Measurements from ENCODE around the gene PSD2. TPM values are rescaled to one million over a fixed set of nuclear protein-coding genes. Genes with fewer than 3 reads are reported as not detected.

Gene PSD2
- total RNA-seq, 1 donor from 2014 or later: 0.05 TPM

- no peak for DNase-seq (ENCODE audit: low read depth)
These were observed 32.2 kb upstream of the PSD2 start for GRCh38 chr5:139763280-139763929.

GRCh38 chr5:139763930-139764791, 31.4 kb upstream of the PSD2 start:
- no peak for DNase-seq (ENCODE audit: low read depth)

DNA sequence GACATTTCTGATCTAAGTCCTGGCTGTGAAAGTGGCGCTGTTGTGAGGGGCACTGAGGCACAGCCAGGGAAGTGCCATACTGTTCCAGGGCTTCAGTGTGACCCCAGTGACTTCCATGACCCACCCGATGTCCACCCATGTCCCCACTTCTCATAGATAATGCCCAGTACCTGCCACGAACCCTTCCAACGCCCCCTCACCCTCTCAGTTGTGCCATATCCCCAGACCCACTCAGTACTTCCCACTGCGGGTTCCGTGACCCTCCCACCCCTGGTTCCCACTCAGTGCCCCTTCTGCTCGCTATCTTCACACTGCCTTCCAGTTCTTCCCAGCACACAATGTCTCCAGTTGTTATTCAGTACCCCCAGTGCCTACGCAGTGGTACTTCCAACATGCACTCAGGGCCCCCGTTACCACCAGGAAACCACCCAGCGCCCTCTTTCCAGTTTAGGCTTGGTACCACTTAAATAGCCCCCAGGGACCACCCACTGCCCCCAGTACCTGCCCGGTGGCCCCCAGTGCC, 30.7 kb upstream of the PSD2 start:
- DNase-seq (ENCODE audit: low read depth): no peak

DNA sequence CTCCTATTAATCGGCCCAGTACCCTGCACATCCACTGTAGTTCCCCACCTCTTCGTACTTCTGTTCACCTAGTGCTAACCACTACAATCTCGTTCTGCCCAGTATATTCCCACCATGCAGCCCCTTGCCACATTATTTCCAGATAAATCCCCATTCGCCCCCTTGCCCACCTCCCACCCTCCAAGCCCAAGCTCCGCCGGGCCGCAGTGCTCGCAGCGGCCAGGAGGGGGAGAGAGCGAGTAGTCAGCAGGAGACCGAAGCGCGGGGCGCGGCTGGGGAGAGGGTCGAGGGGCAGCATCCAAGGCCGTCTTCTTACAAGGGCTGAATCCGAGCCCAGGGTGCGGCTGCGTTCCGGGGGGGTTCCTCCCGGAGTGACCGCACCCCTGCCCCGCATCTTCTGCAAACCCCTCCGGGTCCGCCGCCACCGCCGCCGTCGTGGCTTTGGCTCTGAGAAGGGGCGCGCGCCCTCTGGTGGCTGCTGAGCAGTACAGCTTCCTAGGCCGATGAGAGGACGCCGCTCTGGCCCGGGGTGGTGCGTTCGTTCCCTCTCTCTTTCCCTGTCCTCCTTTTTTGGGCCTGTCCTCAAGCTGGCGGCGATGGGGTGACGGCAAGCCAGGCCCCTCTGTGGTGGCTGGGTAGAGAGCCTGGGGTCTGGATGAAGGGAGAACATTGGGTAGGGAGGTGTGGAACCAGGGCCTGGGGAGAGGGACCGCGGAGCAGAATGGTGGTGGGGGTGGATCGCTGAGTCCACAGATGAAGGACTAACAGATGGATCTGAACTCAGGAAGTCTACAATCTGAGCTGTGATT, 30.0 kb upstream of the PSD2 start:
- no peak for DNase-seq (ENCODE audit: low read depth)

DNA sequence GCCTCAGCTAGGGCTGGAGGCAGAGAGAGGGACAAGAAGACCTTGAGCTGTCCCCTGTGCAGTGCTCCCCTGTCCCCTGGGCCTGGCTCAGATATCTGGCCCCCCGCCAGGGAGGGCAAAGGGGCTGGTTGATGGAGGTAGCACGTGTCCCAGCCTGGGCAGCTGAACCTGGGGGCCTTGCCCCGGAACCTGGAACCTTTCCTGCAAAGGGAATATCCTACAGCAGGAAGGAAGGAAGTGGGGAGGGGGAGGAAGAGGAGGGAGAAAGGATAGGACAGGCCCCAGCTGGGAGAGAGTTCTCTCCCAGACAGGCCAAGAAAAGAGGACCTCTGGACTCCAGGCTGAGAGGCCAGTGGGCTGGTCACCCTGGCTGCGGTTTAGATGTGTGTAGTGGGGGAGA, 27.6 kb upstream of the PSD2 start:
- no peak for DNase-seq (ENCODE audit: low read depth)

DNA sequence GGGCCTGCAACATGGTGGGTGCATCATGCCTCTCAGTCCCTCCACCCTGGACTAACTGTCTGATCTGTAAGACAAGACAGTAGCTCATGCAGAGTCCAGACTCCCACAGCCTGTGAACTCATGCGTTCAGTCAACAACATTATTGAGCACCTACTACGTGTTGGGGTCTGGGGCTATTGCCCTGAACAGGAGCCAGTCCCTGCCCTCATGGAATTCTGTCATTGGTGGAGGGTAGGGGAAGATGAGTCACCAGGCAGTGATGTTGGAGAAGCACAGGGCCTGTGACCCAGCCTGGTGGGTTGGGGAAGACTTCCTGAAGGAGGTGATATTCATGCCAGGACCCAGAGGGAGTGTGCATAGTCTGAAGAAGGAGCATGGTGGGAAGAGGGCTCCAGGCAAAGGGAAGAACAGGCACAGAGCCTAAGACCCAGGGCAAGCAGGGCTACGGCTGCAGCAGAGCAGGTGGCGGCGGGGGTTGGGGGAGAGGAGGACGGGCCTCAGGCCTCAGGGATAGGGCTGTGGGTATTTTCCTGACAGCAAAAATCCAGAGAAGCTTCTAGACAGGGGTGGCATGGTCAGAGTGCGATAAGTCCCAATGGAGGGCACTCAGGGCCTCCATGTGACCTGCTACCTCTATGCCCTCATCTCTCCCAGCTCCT, 26.7 kb upstream of the PSD2 start:
- peak; percentile 37 for DNase-seq (ENCODE audit: low read depth)

DNA sequence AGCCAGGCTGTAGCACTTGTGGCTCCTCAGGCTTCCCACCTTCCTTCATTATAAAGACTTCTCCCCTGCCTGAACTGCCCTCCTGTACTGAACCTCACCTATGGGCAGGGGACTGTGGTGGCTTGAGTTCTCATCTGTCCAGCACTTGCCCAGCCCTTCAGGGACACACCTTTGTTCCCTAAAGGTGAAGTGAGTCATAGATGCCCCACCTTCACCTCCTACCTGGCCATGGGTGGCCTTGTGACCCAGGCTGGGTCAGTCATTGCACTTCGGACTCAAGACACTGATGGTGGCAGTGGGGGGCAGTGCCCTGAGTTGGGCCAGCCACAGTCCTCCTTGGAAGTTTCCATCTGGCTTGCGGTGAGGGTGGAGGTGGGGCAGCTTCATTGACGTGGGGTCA, 26.1 kb upstream of the PSD2 start:
- no peak for DNase-seq (ENCODE audit: low read depth)

- DNase-seq (ENCODE audit: low read depth): no peak
These were observed 24.9 kb upstream of the PSD2 start for GRCh38 chr5:139770722-139771121.

DNA sequence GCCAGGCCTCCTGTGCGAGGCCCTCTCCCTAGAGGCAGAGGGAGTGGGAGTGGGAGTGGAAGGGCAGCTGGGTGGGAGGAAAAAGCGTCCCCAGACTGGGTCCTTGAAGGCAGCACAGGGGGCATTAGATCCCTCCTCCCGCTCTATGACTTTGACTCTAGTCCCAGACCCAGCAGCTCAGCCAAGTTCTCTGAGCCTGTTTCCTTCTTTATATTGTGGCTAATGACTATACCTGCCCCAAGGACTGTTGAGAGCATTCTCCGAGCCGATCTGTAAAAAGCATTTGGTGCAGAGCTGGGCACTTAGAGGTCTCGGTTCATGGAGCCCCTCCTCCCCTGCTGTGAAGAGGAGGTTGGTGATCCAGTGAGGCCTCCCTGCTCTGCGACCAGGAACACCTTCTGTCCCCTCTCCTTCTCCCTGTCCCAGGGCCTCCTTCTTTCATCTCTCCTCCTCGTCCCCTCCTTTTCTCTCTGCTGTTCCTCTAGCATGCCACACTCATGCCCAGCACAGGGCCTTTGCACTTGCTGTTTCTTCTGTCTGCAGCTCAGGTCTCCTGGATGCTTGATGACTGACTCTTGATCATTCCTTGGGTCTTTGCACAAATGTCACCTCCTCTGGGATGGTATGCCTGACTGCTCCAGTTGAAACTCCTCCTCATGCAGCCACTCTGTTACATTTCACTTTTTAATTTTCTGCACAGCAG, 23.4 kb upstream of the PSD2 start:
- DNase-seq (ENCODE audit: low read depth): no peak

DNA sequence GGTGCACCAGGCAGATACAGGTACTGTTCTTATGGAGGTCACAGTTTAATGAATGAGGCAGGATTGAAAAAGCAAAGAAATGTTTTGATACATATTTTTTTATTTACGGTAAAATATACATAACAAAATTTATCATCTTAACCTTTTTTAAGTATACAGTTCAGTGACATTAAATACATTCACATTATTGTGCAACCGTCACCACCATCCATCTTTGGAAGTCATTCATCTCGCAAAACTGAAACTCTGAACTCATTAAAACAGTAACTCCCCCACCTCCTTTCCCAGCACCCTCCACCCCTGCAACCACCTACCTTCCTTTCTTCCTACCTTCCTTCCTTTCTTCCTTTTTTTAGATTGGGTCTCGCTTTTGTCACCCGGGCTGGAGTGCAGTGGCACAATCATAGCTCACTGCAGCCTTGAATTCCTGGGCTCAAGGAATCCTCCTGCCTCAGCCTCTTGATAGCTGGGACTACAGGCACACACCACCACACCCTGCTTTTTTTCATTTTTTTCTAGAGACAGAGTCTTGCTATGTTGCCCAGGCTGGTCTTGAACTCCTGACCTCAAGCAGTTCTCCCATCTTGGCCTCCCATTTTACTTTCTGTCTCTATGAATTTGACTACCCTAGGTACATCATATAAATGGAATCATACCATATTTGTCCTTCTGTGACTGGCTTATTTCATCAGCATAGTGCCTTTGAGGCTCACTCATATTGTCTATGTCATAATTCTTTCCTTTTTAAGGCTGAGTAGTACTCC, 22.5 kb upstream of the PSD2 start:
- no peak for DNase-seq (ENCODE audit: low read depth)

- no peak for DNase-seq (ENCODE audit: low read depth)
These were observed 20.5 kb upstream of the PSD2 start for GRCh38 chr5:139774980-139775661.

- DNase-seq (ENCODE audit: low read depth): no peak
These were observed 19.7 kb upstream of the PSD2 start for GRCh38 chr5:139775872-139776271.

- DNase-seq (ENCODE audit: low read depth): no peak
These were observed 18.7 kb upstream of the PSD2 start for GRCh38 chr5:139776861-139777260.

- no peak for DNase-seq (ENCODE audit: low read depth)
These were observed 12.1 kb upstream of the PSD2 start for GRCh38 chr5:139783436-139783965.

DNA sequence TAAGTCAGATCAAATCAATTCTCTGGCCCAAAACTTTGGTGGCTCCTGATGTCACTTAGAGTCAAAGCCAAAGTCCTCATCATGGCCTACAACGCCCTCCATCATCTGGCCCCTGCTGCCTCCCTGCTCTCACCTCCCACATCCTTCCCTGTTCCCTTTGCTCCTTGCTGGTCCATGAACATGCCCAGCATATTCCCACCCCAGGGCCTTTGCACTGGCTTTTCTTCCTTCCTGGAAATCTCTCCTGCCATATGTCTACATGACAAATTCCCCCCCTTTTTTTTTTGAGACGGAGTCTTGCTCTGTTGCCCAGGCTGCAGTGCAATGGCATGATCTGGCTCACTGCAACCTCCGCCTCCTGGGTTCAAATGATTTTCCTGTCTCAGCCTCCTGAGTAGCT, 11.1 kb upstream of the PSD2 start:
- DNase-seq (ENCODE audit: low read depth): no peak

DNA sequence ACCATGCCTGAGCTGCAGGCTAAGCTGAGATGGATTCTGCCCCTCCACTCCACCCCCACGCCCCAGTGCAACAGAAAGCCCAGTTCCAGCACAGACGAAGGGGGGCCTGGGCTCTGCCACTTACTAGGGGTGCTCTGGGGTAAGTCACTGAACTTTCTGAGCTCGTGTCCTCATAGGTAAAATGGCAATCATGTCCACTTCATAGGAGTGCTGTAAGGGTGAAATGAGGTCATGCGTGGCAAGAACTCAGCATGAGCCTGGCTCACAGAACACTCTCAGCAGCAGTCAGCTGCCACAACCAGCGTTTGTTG, 8.4 kb upstream of the PSD2 start:
- peak; percentile 55 for DNase-seq (ENCODE audit: low read depth)

DNA sequence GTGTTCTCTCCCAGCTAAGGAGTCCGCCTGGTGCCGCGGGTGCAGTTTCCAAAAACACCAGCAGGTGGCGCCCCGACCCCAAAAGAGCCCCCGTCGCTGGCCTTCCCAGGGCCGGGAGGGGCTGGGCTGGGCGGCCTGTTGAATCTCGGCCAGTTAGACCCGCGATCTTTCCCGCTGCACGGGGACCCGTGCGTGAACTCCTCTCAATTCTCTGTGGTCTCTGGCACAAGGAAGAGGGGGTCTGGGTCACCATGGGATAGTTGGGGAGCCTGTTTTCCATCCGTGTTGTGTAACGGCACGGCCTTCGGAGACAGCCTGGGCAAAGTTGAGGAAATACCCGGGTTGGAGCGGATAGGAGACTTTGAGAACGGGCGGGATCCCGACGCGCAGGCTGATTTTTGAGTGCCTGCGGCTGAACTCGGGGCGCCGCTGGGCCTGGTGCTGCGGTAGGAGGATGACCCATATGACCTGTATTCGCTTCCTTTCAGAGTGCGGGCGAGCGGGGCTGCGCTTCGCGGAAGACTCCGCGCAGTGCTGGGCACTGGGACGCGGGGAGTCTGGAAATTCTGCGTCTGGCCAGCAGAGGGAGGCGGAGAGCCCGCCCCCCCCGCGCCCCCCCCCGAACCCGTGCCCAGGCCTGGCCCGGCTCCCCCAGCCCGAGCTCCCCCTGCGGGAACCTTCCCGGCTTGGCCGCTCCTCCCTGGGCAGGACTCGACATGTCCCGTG, 7.9 kb upstream of the PSD2 start:
- DNase-seq (ENCODE audit: low read depth): no peak

DNA sequence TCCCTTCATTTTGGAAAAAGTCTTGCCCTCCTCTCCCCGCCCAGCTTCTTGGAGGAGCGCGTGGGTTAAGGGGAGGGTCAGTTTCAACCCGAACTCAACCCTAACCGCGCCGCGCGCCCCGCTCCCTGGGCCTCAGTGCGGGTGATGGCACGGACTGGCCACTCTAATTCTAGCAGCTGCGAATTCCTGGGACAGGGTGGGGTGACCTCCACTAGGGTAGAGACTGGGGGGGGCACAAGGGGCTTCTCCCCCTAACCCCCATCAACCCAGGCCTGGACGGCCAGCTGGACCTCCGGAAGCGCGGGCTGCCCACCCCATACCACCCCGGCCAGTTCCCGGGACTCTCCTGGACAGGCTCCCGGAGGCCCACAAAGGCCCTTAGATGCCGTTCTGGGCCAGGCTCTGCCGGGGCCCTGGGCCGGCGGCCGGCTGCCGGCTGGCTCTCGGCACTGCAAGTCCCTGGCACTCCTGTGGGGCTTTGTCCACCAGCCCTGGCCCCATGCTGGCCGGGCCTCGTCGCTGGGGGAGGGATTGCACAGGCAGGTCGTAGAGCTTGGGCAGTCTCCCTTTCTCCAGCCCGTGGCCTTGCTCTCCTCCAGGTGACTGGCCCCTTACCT, 7.2 kb upstream of the PSD2 start:
- DNase-seq (ENCODE audit: low read depth): no peak
